Measurements from ENCODE around the gene NACC2. TPM values are rescaled to one million over a fixed set of nuclear protein-coding genes. Genes with fewer than 3 reads are reported as not detected.

The NACC2 gene
- total RNA-seq, 1 donor from 2014 or later: 4.5 TPM

DNA sequence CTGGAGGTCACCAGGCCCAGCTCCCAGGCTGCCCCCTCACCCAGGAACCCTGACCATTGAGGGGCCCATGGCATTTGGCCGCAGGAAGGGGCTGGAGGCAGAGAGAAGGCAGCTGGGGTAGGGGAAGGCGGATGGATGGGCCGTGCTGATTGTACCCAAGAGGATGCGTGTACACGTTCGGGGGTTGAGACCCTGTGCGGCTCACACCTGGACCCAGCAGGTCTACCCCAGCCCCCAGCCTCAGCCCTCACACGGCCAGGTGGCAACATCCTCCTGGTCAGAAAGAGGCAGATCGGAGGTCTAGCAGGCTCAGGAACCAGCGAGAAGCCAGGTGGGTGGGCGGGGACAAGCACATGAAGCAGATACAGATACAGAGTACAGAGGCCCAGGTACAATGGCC lies 33.7 kb downstream of the NACC2 start:
- TF ChIP-seq EZH2 (IDR thresholded peaks at IDR 0.05) (no peak), EZH2phosphoT487 (IDR thresholded peaks at IDR 0.05) (no peak)
- TF ChIP-seq, protein P1, sequence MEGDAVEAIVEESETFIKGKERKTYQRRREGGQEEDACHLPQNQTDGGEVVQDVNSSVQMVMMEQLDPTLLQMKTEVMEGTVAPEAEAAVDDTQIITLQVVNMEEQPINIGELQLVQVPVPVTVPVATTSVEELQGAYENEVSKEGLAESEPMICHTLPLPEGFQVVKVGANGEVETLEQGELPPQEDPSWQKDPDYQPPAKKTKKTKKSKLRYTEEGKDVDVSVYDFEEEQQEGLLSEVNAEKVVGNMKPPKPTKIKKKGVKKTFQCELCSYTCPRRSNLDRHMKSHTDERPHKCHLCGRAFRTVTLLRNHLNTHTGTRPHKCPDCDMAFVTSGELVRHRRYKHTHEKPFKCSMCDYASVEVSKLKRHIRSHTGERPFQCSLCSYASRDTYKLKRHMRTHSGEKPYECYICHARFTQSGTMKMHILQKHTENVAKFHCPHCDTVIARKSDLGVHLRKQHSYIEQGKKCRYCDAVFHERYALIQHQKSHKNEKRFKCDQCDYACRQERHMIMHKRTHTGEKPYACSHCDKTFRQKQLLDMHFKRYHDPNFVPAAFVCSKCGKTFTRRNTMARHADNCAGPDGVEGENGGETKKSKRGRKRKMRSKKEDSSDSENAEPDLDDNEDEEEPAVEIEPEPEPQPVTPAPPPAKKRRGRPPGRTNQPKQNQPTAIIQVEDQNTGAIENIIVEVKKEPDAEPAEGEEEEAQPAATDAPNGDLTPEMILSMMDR (IDR thresholded peaks at IDR 0.05): no peak
- no peak overlapping the region for H3K4me3 Mint-ChIP-seq
- peaks cover 2% of the 10 kb centered on the region for H3K27me3 Mint-ChIP-seq (ENCODE audit: insufficient read depth, low read depth)
- Histone ChIP-seq H3F3A (ENCODE audit: low read depth) (no peaks in the 10 kb centered on the region), H3K27me3 (no peaks in the 10 kb centered on the region), H3K4me3 (no peak overlapping the region), H2AFZ (replicated peaks) (no peak overlapping the region), H3K4me1 (peaks cover 13% of the 10 kb centered on the region), H3K9ac (no peak overlapping the region), H3K27ac (no peak overlapping the region), H3K4me2 (no peak overlapping the region), H3K36me3 (no peaks in the 10 kb centered on the region), H3K9me3 (ENCODE audit: low read depth) (no peaks in the 10 kb centered on the region), H4K20me1 (ENCODE audit: low read depth) (peaks cover 12% of the 10 kb centered on the region), H3K79me2 (ENCODE audit: low read depth) (no peaks in the 10 kb centered on the region)
- no peaks in the 10 kb centered on the region for H3K36me3 Mint-ChIP-seq
- H3K27ac Mint-ChIP-seq: no peak overlapping the region
- peaks cover 2% of the 10 kb centered on the region for H3K9me3 Mint-ChIP-seq
- DNase-seq (ENCODE audit: low spot score): no peak
- H3K4me1 Mint-ChIP-seq: peaks cover 15% of the 10 kb centered on the region

DNA sequence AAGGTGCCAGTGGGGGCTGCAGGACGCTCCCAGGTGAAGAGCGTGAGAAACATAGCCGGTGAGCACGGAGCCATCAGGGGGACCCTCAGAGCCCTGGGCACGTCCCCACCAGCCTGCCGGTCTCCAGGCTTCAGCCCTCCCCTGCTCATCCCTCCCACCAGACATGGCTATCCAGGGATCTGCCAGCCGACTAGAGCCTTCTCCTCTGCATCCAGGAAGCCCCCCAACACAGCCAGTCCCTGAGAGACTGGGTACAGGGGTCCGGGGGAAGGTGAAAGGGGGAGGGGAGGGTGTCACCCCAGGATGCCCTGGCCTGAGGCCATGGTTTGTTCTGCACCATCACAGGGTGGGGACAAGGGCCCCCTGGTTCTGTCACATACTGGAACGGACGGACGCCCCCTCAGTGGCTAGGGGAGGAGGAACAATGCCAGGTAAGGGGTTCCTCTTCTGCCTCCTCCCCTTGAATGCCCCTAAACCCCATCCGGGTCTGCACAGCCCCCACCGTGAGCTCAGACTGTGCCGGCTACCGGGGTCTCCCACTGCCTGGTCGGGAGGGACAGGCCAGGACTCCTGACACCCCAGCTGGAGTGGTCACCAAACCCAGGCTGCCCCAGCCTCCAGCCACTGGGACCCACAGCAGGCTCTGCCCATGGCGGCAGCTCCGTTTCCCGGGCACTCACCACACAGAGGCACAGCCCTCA lies 34.3 kb downstream of the NACC2 start:
- H3K27ac Mint-ChIP-seq: no peak overlapping the region
- Histone ChIP-seq H3K79me2 (ENCODE audit: low read depth) (no peaks in the 10 kb centered on the region), H3K9me3 (ENCODE audit: low read depth) (no peaks in the 10 kb centered on the region), H3K4me1 (peaks cover 15% of the 10 kb centered on the region), H3K4me2 (no peak overlapping the region), H3K27ac (no peak overlapping the region), H3K4me3 (no peak overlapping the region), H3K27me3 (no peaks in the 10 kb centered on the region), H2AFZ (replicated peaks) (no peak overlapping the region), H3F3A (ENCODE audit: low read depth) (no peaks in the 10 kb centered on the region), H3K9ac (no peak overlapping the region), H3K36me3 (no peaks in the 10 kb centered on the region), H4K20me1 (ENCODE audit: low read depth) (peaks cover 18% of the 10 kb centered on the region)
- no peaks in the 10 kb centered on the region for H3K36me3 Mint-ChIP-seq
- peaks cover 2% of the 10 kb centered on the region for H3K9me3 Mint-ChIP-seq
- TF ChIP-seq EZH2 (IDR thresholded peaks at IDR 0.05): no peak
- TF ChIP-seq EZH2phosphoT487 (IDR thresholded peaks at IDR 0.05): no peak
- TF ChIP-seq, protein P1 (IDR thresholded peaks at IDR 0.05): no peak
- H3K4me1 Mint-ChIP-seq: peaks cover 15% of the 10 kb centered on the region
- peaks cover 2% of the 10 kb centered on the region for H3K27me3 Mint-ChIP-seq (ENCODE audit: insufficient read depth, low read depth)
- H3K4me3 Mint-ChIP-seq: no peak overlapping the region
- DNase-seq (ENCODE audit: low spot score): no peak

- Mint-ChIP-seq H3K27me3 (ENCODE audit: insufficient read depth, low read depth) (peaks cover 2% of the 10 kb centered on the region), H3K4me3 (no peak overlapping the region), H3K36me3 (no peaks in the 10 kb centered on the region), H3K4me1 (peaks cover 21% of the 10 kb centered on the region), H3K9me3 (no peaks in the 10 kb centered on the region), H3K27ac (no peak overlapping the region)
- no peak for DNase-seq (ENCODE audit: low spot score)
- H3K4me1 ChIP-seq: peaks cover 18% of the 10 kb centered on the region
- no peaks in the 10 kb centered on the region for H3K9me3 ChIP-seq (ENCODE audit: low read depth)
- no peaks in the 10 kb centered on the region for H3K27me3 ChIP-seq
- H3K4me3 ChIP-seq: no peak overlapping the region
- H2AFZ ChIP-seq (replicated peaks): no peak overlapping the region
- no peak overlapping the region for H3K4me2 ChIP-seq
- no peak overlapping the region for H3K27ac ChIP-seq
- H3K9ac ChIP-seq: no peak overlapping the region
- H4K20me1 ChIP-seq (ENCODE audit: low read depth): peaks cover 18% of the 10 kb centered on the region
- no peaks in the 10 kb centered on the region for H3K79me2 ChIP-seq (ENCODE audit: low read depth)
- no peak for TF ChIP-seq EZH2 (IDR thresholded peaks at IDR 0.05)
- TF ChIP-seq EZH2phosphoT487 (IDR thresholded peaks at IDR 0.05): no peak
- TF ChIP-seq, protein P1 (IDR thresholded peaks at IDR 0.05): no peak
- H3F3A ChIP-seq (ENCODE audit: low read depth): no peaks in the 10 kb centered on the region
- no peaks in the 10 kb centered on the region for H3K36me3 ChIP-seq
Measured at GRCh38 chr9:136059851-136060670, 35.0 kb downstream of the NACC2 start.

Measured in neural progenitor cell (in vitro differentiated cells).